Esophagus squamous epithelium (tissue), 4 donors: ENCODE results near the gene BNC2.

Experiments
- CTCF ChIP-seq, 6 experiments: fragments of 450-650 bp in 4 of 6; fragments of 200-600 bp in 2 of 6; sonication (generic) in 2 of 6; IDR thresholded peaks; one replicate each; pipeline ENCODE4 v1.5.1; 2016 to 2019; ENCODE audit warnings: antibody characterized with exemption in 6 of 6, mild to moderate bottlenecking in 4 of 6, moderate library complexity in 4 of 6
- POLR2A ChIP-seq, 4 donors: fragments of 450-650 bp; IDR thresholded peaks; one replicate each; pipeline ENCODE4 v1.6.1; 2017; ENCODE audit warnings: antibody characterized with exemption in 4 of 4, mild to moderate bottlenecking in 4 of 4, moderate library complexity in 3 of 4

- TF ChIP-seq CTCF (IDR thresholded peaks at IDR 0.05) (no peak), POLR2A (IDR thresholded peaks at IDR 0.05) (no peak)
These were observed 44.4 kb downstream of the BNC2 start for GRCh38 chr9:16825971-16826625.
